ENCODE measurements around the gene TP53AIP1.

The TP53AIP1 gene

GRCh38 chr11:128888034-128888985, 54.4 kb downstream of the TP53AIP1 start:
- DNase-seq = peak; percentile 62

GRCh38 chr11:128886406-128887124, 56.1 kb downstream of the TP53AIP1 start:
- peak; percentile 97 for DNase-seq

Measured in NCI-H526 treated with DMSO at 0.1 percent for 48 hours (cell line).